IMR-90 (cell line): Measurements from ENCODE around the gene RNF212. TPM values are rescaled to one million over a fixed set of nuclear protein-coding genes. Genes with fewer than 3 reads are reported as not detected.

Source experiments
- ATAC-seq: fragments of 200-7000 bp; cut with Tn5 transposase; 2 replicates; pipeline ENCODE4 v1.9.1; 2020; ENCODE audit warnings: low read depth, mild to moderate bottlenecking, moderate library complexity
- BruUV-seq: library from RNA; stranded (reverse); fragments of 400-500 nt; replicated peaks from 2 replicates; lab custom pipeline; 2021; lab: Mats Ljungman, UMichigan
- CTCF ChIA-PET: fragments of 300-600 bp; formaldehyde crosslinking; extraction: SDS; loops from one replicate; lab custom pipeline; 2021; ENCODE audit warnings: antibody characterized with exemption; lab: Yijun Ruan, JAX
- POLR2A ChIA-PET: fragments of 300-600 bp; sonication (Branson Sonifier 250); formaldehyde crosslinking; loops from one replicate; lab custom pipeline; 2022; ENCODE audit warnings: antibody characterized with exemption; ENCODE audit not compliant: unreplicated experiment; lab: Charles Lee
- DNase-seq: peaks from one replicate; pipeline ENCODE4 v3.0.0; 2013
- H2AFZ ChIP-seq: replicated peaks from 2 replicates; pipeline ENCODE3; 2013; ENCODE audit warnings: low read length, mild to moderate bottlenecking; ENCODE audit not compliant: poor library complexity
- H2AK5ac ChIP-seq: 2 replicates; pipeline ENCODE4 v1.6.1; 2013; ENCODE audit warnings: low read depth, low read length, inconsistent platforms
- H2AK9ac ChIP-seq: replicated peaks from 2 replicates; pipeline ENCODE3; 2013; ENCODE audit warnings: mild to moderate bottlenecking, low read depth, low read length, moderate library complexity; ENCODE audit not compliant: poor library complexity
- H2BK120ac ChIP-seq: 2 replicates; pipeline ENCODE4 v1.6.1; 2013; ENCODE audit warnings: low read depth, low read length, inconsistent platforms
- H2BK15ac ChIP-seq: 3 replicates; pipeline ENCODE4 v1.6.1; 2013; ENCODE audit warnings: low read depth, low read length, inconsistent platforms
- H2BK20ac ChIP-seq: 2 replicates; pipeline ENCODE4 v1.6.1; 2013; ENCODE audit warnings: low read depth, mild to moderate bottlenecking, inconsistent platforms, low read length, moderate library complexity
- H2BK5ac ChIP-seq: 2 replicates; pipeline ENCODE4 v1.6.1; 2013; ENCODE audit warnings: mild to moderate bottlenecking, low read depth, low read length, inconsistent platforms; ENCODE audit not compliant: poor library complexity, severe bottlenecking
- H3K14ac ChIP-seq: replicated peaks from 2 replicates; pipeline ENCODE4 v1.6.1; 2013; ENCODE audit warnings: low read depth, low read length, inconsistent platforms
- H3K18ac ChIP-seq: 2 replicates; pipeline ENCODE4 v1.6.1; 2013; ENCODE audit warnings: low read depth, low read length, control low read depth
- H3K23ac ChIP-seq: 2 replicates; pipeline ENCODE4 v1.6.1; 2013; ENCODE audit warnings: low read depth, low read length, inconsistent platforms
- H3K27ac ChIP-seq: 2 replicates; pipeline ENCODE4 v1.5.1; 2013; ENCODE audit warnings: mild to moderate bottlenecking, control low read depth, low read length; ENCODE audit not compliant: insufficient read depth
- H3K27me3 ChIP-seq: 2 replicates; pipeline ENCODE4 v1.6.1; 2013; ENCODE audit warnings: low read length; ENCODE audit not compliant: control insufficient read depth, insufficient read depth
- H3K36me3 ChIP-seq: 2 replicates; pipeline ENCODE4 v1.6.1; 2013; ENCODE audit warnings: low read length, mixed read lengths; ENCODE audit not compliant: control insufficient read depth, insufficient read depth
- H3K4ac ChIP-seq: 2 replicates; pipeline ENCODE4 v1.6.1; 2013; ENCODE audit warnings: low read depth, low read length, inconsistent platforms
- H3K4me1 ChIP-seq: 2 replicates; pipeline ENCODE4 v1.6.1; 2013; ENCODE audit warnings: low read length, mixed read lengths; ENCODE audit not compliant: control insufficient read depth, insufficient read depth
- H3K4me2 ChIP-seq: 2 replicates; pipeline ENCODE4 v1.6.1; 2013; ENCODE audit warnings: low read depth, mild to moderate bottlenecking, control low read depth, low read length, moderate library complexity
- H3K4me3 ChIP-seq: 2 replicates; pipeline ENCODE4 v1.5.1; 2013; ENCODE audit warnings: low read depth, mild to moderate bottlenecking, control low read depth, low read length, moderate library complexity; ENCODE audit not compliant: insufficient read depth
- H3K56ac ChIP-seq: 2 replicates; pipeline ENCODE4 v1.6.1; 2013; ENCODE audit warnings: low read length, inconsistent platforms; ENCODE audit not compliant: insufficient read depth; ENCODE audit errors: extremely low read depth
- H3K79me1 ChIP-seq, 2 experiments: 2 replicates each; pipeline ENCODE4 v1.6.1; 2013; ENCODE audit warnings: low read length in 2 of 2, inconsistent platforms in 1 of 2, low read depth in 1 of 2
- H3K9ac ChIP-seq: 2 replicates; pipeline ENCODE4 v1.6.1; 2013; ENCODE audit warnings: low read depth, low read length, control low read depth
- H3K9me1 ChIP-seq: 2 replicates; pipeline ENCODE4 v1.6.1; 2013; ENCODE audit warnings: low read length, inconsistent platforms; ENCODE audit not compliant: insufficient read depth
- H3K9me3 ChIP-seq: 2 replicates; pipeline ENCODE4 v1.6.1; 2013; ENCODE audit warnings: low read length; ENCODE audit not compliant: control insufficient read depth, insufficient read depth
- H4K20me1 ChIP-seq: 2 replicates; pipeline ENCODE4 v1.6.1; 2013; ENCODE audit warnings: low read length, inconsistent platforms; ENCODE audit not compliant: insufficient read depth
- H4K5ac ChIP-seq: 2 replicates; pipeline ENCODE4 v1.6.1; 2013; ENCODE audit warnings: mild to moderate bottlenecking, low read depth, low read length, control low read depth
- H4K8ac ChIP-seq, 2 experiments: 2 replicates each; pipeline ENCODE4 v1.6.1; 2013; ENCODE audit warnings: low read depth in 2 of 2, low read length in 2 of 2, control low read depth in 1 of 2, inconsistent platforms in 1 of 2
- H4K91ac ChIP-seq: 2 replicates; pipeline ENCODE4 v1.6.1; 2013; ENCODE audit warnings: low read depth, low read length, inconsistent platforms; ENCODE audit not compliant: insufficient read depth
- CHD1 ChIP-seq: IDR thresholded peaks from 2 replicates; pipeline ENCODE4 v1.6.1; 2012; ENCODE audit warnings: low read depth, low read length, improper control_type of control experiment
- FOS ChIP-seq: fragments of 150-350 bp; IDR thresholded peaks from 2 replicates; pipeline ENCODE4 v1.6.1; 2016; ENCODE audit warnings: low read depth, low read length
- MAZ ChIP-seq: IDR thresholded peaks from 2 replicates; pipeline ENCODE4 v1.6.1; 2012; ENCODE audit warnings: low read depth, mild to moderate bottlenecking, low read length, improper control_type of control experiment, moderate library complexity, borderline replicate concordance
- MXI1 ChIP-seq: IDR thresholded peaks from 2 replicates; pipeline ENCODE4 v1.6.1; 2012; ENCODE audit warnings: low read depth, mild to moderate bottlenecking, low read length, moderate library complexity, borderline replicate concordance
- NFE2L2 ChIP-seq: fragments of 150-350 bp; IDR thresholded peaks from 2 replicates; pipeline ENCODE4 v1.6.1; 2016; ENCODE audit warnings: low read depth, mild to moderate bottlenecking, low read length
- POLR2A ChIP-seq: IDR thresholded peaks from 2 replicates; pipeline ENCODE4 v1.6.1; 2012; ENCODE audit warnings: mild to moderate bottlenecking, low read depth, low read length
- WGBS, 2 experiments: methylation state at CpG; one replicate each; pipeline versions ENCODE4 v1.1.5 to v1.1.7; 2013; ENCODE audit warnings: missing lambda C conversion rate in 2 of 2; ENCODE audit not compliant: insufficient read length in 1 of 2; ENCODE audit errors: extremely low coverage in 2 of 2; 5-methylcytosine and 5-hydroxymethylcytosine counted together
- dilution Hi-C: fragments of 300-500 bp; cut with HindIII; formaldehyde crosslinking; loops from one replicate; pipeline ENCODE4 v1.14.3; 2018; ENCODE audit warnings: low sequenced_read_pairs; ENCODE audit not compliant: unreplicated experiment
- in situ Hi-C: fragments of 300-500 bp; cut with MboI; formaldehyde crosslinking; loops from 3 replicates; pipeline ENCODE4 v1.14.3; 2019; ENCODE audit warnings: low sequenced_read_pairs, inconsistent platforms, mixed read lengths
- intact Hi-C: fragments of 100-400 bp; cut with micrococcal nuclease; formaldehyde crosslinking; loops from 2 replicates; pipeline ENCODE4 v1.10.0; 2022
- polyA plus RNA-seq, 3 experiments: library from polyadenylated mRNA; depleted of rRNA; stranded (reverse); fragments of >200 nt; gene quantifications; 2 replicates each; pipeline ENCODE4 v1.2.3, GENCODE V29; 2012; ENCODE audit warnings: low replicate concordance in 1 of 3
- total RNA-seq: library from RNA; depleted of rRNA; stranded (reverse); fragments of >200 nt; gene quantifications from 2 replicates; pipeline ENCODE4 v1.2.3, GENCODE V29; 2012

Gene RNF212
- total and polyA plus RNA-seq, 2 of the 4 experiments (the other 2 are of a cell fraction), result under 0.01 to 0.51 TPM

DNA sequence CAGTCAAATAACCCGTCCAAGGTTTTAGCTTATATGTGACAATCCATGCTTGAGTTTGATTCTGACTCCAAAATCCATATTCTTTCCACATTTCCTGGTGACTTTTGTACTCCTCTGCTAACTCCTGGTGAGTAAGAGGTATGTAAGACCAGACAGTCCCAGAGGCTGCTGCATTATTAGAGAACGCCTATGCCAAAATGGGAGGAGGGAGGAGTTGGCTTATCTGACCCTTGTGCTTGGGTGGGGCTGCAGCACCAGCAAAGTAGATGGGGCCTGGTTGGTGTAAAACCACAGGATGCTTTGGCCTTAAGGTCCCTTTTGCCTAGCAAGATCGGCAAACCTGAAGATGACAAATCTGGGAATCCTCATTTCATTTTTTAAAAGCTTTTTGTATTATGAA, 9.1 kb upstream of the RNF212 start:
- no peak overlapping the region for H3K4ac ChIP-seq
- H4K8ac ChIP-seq, result no peak overlapping the region
- H4K20me1 ChIP-seq, result no peaks in the 10 kb centered on the region
- H2BK20ac ChIP-seq, result no peak overlapping the region
- intact Hi-C loops, result no loop called here
- H2AK9ac ChIP-seq, result no peak overlapping the region
- H2AK5ac ChIP-seq, result no peak overlapping the region
- no peak overlapping the region for H3K14ac ChIP-seq
- no peak overlapping the region for H4K5ac ChIP-seq
- ChIA-PET POLR2A (no interaction called here), CTCF (no interaction called here)
- no peak overlapping the region for H2AFZ ChIP-seq
- ATAC-seq (no peak), DNase-seq (no peak)
- no peak overlapping the region for H3K9ac ChIP-seq
- H3K4me2 ChIP-seq, result no peak overlapping the region
- BruUV-seq, result no TSS peak
- H3K56ac ChIP-seq, result no peak overlapping the region
- no peak overlapping the region for H3K27ac ChIP-seq
- no peak for TF ChIP-seq FOS
- no peak for TF ChIP-seq MAZ
- TF ChIP-seq CHD1, result no peak
- TF ChIP-seq NFE2L2, result no peak
- no peak for TF ChIP-seq POLR2A
- TF ChIP-seq MXI1, result no peak
- no peaks in the 10 kb centered on the region for H3K9me3 ChIP-seq
- in situ Hi-C loops, result no loop called here
- H3K23ac ChIP-seq, result no peak overlapping the region
- no peak overlapping the region for H2BK5ac ChIP-seq
- no peak overlapping the region for H3K4me3 ChIP-seq
- H3K18ac ChIP-seq, result no peak overlapping the region
- no peak overlapping the region for H4K91ac ChIP-seq
- H3K36me3 ChIP-seq, result no peaks in the 10 kb centered on the region
- H2BK120ac ChIP-seq, result no peak overlapping the region
- H3K9me1 ChIP-seq, result no peaks in the 10 kb centered on the region
- H3K4me1 ChIP-seq, result no peaks in the 10 kb centered on the region
- H2BK15ac ChIP-seq, result no peak overlapping the region
- dilution Hi-C loops, result no loop called here
- WGBS, 2 experiments, result 40% methylated on average over 1 of the region's 3 CpGs; no CpG with 5 or more reads in 1 of the 2 experiments
- peaks cover 25% of the 10 kb centered on the region for H3K27me3 ChIP-seq
- no peaks in the 10 kb centered on the region for H3K79me1 ChIP-seq
